Measurements from ENCODE around the gene FGD2. TPM values are rescaled to one million over a fixed set of nuclear protein-coding genes. Genes with fewer than 3 reads are reported as not detected.

The FGD2 gene
- total and polyA plus RNA-seq, 2 of the 8 experiments (the other 6 are each of a cell fraction or from before 2014, with no cell fraction given) = 0.12 to 0.32 TPM

GRCh38 chr6:37018198-37019064, 13.0 kb downstream of the FGD2 start (continued):
- TF ChIP-seq KDM1A (IDR thresholded peaks at IDR 0.05; ENCODE audit: borderline replicate concordance, low read length) (peak; percentile 81; the same call in 1 of the 2 replicates), CTBP2 (IDR thresholded peaks at IDR 0.05; ENCODE audit: borderline replicate concordance, insufficient read depth, insufficient read length, low read length) (no peak), KDM4A (IDR thresholded peaks at IDR 0.05; ENCODE audit: low read depth, low read length, severe bottlenecking) (no peak), CREB1 (IDR thresholded peaks at IDR 0.05) (no peak), CBX5 (IDR thresholded peaks at IDR 0.05; ENCODE audit: low read depth, low read length) (no peak), SAP30 (IDR thresholded peaks at IDR 0.05; ENCODE audit: insufficient read depth, insufficient replicate concordance, low read length) (no peak), CBX8 (IDR thresholded peaks at IDR 0.05; ENCODE audit: borderline replicate concordance, low read depth, low read length) (no peak), GABPA (IDR thresholded peaks at IDR 0.05; ENCODE audit: borderline replicate concordance, insufficient read depth, low read length) (no peak), POLR2A (IDR thresholded peaks at IDR 0.05; ENCODE audit: control extremely low read depth in 1 of 2, low read depth in 2 of 2, low read length in 2 of 2) (no peak), EGR1 (IDR thresholded peaks at IDR 0.05; ENCODE audit: borderline replicate concordance, low read depth, low read length) (no peak), TAF7 (optimal IDR thresholded peaks at IDR 0.05; ENCODE audit: borderline replicate concordance, low read depth, low read length) (no peak), EP300 (IDR thresholded peaks at IDR 0.05; ENCODE audit: borderline replicate concordance in 1 of 2, low read depth in 2 of 2, low read length in 2 of 2) (no peak), SIX5 (IDR thresholded peaks at IDR 0.05; ENCODE audit: low read depth, low read length) (no peak), CHD1 (IDR thresholded peaks at IDR 0.05; ENCODE audit: low read depth, low read length) (no peak), KDM5A (IDR thresholded peaks at IDR 0.05; ENCODE audit: low read length) (no peak), NRF1 (IDR thresholded peaks at IDR 0.05; ENCODE audit: low read depth, low read length) (no peak), SUZ12 (IDR thresholded peaks at IDR 0.05; ENCODE audit: low read length) (no peak), RNF2 (IDR thresholded peaks at IDR 0.05; ENCODE audit: borderline replicate concordance, low read depth, low read length, missing control alignments, poor library complexity, severe bottlenecking) (no peak), JUN (IDR thresholded peaks at IDR 0.05; ENCODE audit: low read depth, low read length) (no peak)
- TF ChIP-seq, protein P1, sequence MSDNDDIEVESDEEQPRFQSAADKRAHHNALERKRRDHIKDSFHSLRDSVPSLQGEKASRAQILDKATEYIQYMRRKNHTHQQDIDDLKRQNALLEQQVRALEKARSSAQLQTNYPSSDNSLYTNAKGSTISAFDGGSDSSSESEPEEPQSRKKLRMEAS (IDR thresholded peaks at IDR 0.05) = no peak
- TF ChIP-seq, protein P2, sequence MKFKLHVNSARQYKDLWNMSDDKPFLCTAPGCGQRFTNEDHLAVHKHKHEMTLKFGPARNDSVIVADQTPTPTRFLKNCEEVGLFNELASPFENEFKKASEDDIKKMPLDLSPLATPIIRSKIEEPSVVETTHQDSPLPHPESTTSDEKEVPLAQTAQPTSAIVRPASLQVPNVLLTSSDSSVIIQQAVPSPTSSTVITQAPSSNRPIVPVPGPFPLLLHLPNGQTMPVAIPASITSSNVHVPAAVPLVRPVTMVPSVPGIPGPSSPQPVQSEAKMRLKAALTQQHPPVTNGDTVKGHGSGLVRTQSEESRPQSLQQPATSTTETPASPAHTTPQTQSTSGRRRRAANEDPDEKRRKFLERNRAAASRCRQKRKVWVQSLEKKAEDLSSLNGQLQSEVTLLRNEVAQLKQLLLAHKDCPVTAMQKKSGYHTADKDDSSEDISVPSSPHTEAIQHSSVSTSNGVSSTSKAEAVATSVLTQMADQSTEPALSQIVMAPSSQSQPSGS (IDR thresholded peaks at IDR 0.05; ENCODE audit: low read length) = no peak

Measured in H1 (cell line).